HEK293T (cell line): Measurements from ENCODE around the gene CCDC38.

ENCODE experiments used
- ARNT ChIP-seq: fragments of 450-650 bp; IDR thresholded peaks from 2 replicates; pipeline ENCODE4 v1.6.1; 2017; ENCODE audit warnings: mild to moderate bottlenecking
- BHLHE40 ChIP-seq: fragments of 450-650 bp; IDR thresholded peaks from 2 replicates; pipeline ENCODE4 v1.6.1; 2016; ENCODE audit warnings: mild to moderate bottlenecking, moderate library complexity, borderline replicate concordance
- ELF4 ChIP-seq: fragments of 450-650 bp; IDR thresholded peaks from 2 replicates; pipeline ENCODE4 v1.6.1; 2017; ENCODE audit warnings: antibody characterized with exemption
- FOXA1 ChIP-seq: fragments of 450-650 bp; IDR thresholded peaks from 2 replicates; pipeline ENCODE4 v1.6.1; 2016; ENCODE audit warnings: mild to moderate bottlenecking
- FOXK2 ChIP-seq: fragments of 450-650 bp; IDR thresholded peaks from 2 replicates; pipeline ENCODE4 v1.6.1; 2016; ENCODE audit warnings: mild to moderate bottlenecking
- FOXM1 ChIP-seq: fragments of 450-650 bp; IDR thresholded peaks from 2 replicates; pipeline ENCODE4 v1.6.1; 2017; ENCODE audit warnings: mild to moderate bottlenecking, borderline replicate concordance
- HDGF ChIP-seq: fragments of 450-650 bp; IDR thresholded peaks from 2 replicates; pipeline ENCODE4 v1.6.1; 2017; ENCODE audit warnings: antibody characterized with exemption, borderline replicate concordance
- LEF1 ChIP-seq: fragments of 450-650 bp; IDR thresholded peaks from 2 replicates; pipeline ENCODE4 v1.6.1; 2017; ENCODE audit warnings: mild to moderate bottlenecking, borderline replicate concordance
- NFRKB ChIP-seq: fragments of 450-650 bp; IDR thresholded peaks from 2 replicates; pipeline ENCODE4 v1.6.1; 2016; ENCODE audit warnings: mild to moderate bottlenecking, moderate library complexity
- SP1 ChIP-seq: fragments of 450-650 bp; IDR thresholded peaks from 2 replicates; pipeline ENCODE4 v1.6.1; 2017
- SUZ12 ChIP-seq: fragments of 450-650 bp; IDR thresholded peaks from 2 replicates; pipeline ENCODE4 v1.6.1; 2016; ENCODE audit warnings: mild to moderate bottlenecking
- TARDBP ChIP-seq: fragments of 450-650 bp; IDR thresholded peaks from 2 replicates; pipeline ENCODE4 v1.6.1; 2016
- ZNF384 ChIP-seq: fragments of 450-650 bp; IDR thresholded peaks from 2 replicates; pipeline ENCODE4 v1.6.1; 2016
- TF ChIP-seq, protein P1 (sequence below): fragments of 450-650 bp; IDR thresholded peaks from 2 replicates; pipeline ENCODE4 v1.6.1; 2016

GRCh38 chr12:95940514-95940913 is 1.9 kb downstream of the CCDC38 start:
- no peak for TF ChIP-seq SP1
- no peak for TF ChIP-seq LEF1
- TF ChIP-seq HDGF = no peak
- TF ChIP-seq FOXM1 = no peak
- no peak for TF ChIP-seq BHLHE40
- no peak for TF ChIP-seq TARDBP
- TF ChIP-seq, protein P1, sequence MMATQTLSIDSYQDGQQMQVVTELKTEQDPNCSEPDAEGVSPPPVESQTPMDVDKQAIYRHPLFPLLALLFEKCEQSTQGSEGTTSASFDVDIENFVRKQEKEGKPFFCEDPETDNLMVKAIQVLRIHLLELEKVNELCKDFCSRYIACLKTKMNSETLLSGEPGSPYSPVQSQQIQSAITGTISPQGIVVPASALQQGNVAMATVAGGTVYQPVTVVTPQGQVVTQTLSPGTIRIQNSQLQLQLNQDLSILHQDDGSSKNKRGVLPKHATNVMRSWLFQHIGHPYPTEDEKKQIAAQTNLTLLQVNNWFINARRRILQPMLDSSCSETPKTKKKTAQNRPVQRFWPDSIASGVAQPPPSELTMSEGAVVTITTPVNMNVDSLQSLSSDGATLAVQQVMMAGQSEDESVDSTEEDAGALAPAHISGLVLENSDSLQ = no peak
- no peak for TF ChIP-seq ELF4
- TF ChIP-seq FOXA1 = no peak
- TF ChIP-seq SUZ12 = no peak
- TF ChIP-seq NFRKB = no peak
- no peak for TF ChIP-seq FOXK2
- TF ChIP-seq ZNF384 = no peak
- TF ChIP-seq ARNT = no peak
